Duodenal mucosa (tissue), 2 donors: ENCODE data around the gene UBE3B.

Experiments
- H3K27ac ChIP-seq: one replicate; pipeline ENCODE4 v1.7.0; 2013; ENCODE audit warnings: low read depth, low read length
- H3K27me3 ChIP-seq, 2 donors: one replicate each; pipeline ENCODE4 v1.7.0; 2013; ENCODE audit warnings: low read length in 2 of 2, control low read depth in 1 of 2; ENCODE audit not compliant: insufficient read depth in 2 of 2, control insufficient read depth in 1 of 2
- H3K36me3 ChIP-seq, 2 donors: one replicate each; pipeline ENCODE4 v1.7.0; 2013; ENCODE audit warnings: low read length in 2 of 2, control low read depth in 1 of 2; ENCODE audit not compliant: insufficient read depth in 2 of 2, control insufficient read depth in 1 of 2
- H3K4me1 ChIP-seq, 2 donors: one replicate each; pipeline ENCODE4 v1.7.0; 2013; ENCODE audit warnings: low read length in 2 of 2, control low read depth in 1 of 2; ENCODE audit not compliant: insufficient read depth in 2 of 2, control insufficient read depth in 1 of 2
- H3K4me3 ChIP-seq, 2 donors: one replicate each; pipeline ENCODE4 v1.7.0; 2013; ENCODE audit warnings: low read length in 2 of 2, low read depth in 1 of 2
- H3K9ac ChIP-seq, 2 donors: one replicate each; pipeline ENCODE4 v1.7.0; 2013; ENCODE audit warnings: low read length in 2 of 2, low read depth in 1 of 2
- H3K9me3 ChIP-seq, 2 donors: one replicate each; pipeline ENCODE4 v1.7.0; 2013; ENCODE audit warnings: low read length in 2 of 2, control low read depth in 1 of 2; ENCODE audit not compliant: control insufficient read depth in 1 of 2

Gene UBE3B

GRCh38 chr12:109547286-109547685 is 69.9 kb downstream of the UBE3B start:
- Histone ChIP-seq H3K9me3 (no peaks in the 10 kb centered on the region), H3K36me3 (no peaks in the 10 kb centered on the region), H3K4me1 (no peaks in the 10 kb centered on the region), H3K27ac (no peak overlapping the region), H3K27me3 (peaks cover 8 to 14% of the 10 kb centered on the region in 2 donors), H3K9ac (no peak overlapping the region), H3K4me3 (no peak overlapping the region)

GRCh38 chr12:109548258-109548657 is 70.8 kb downstream of the UBE3B start:
- no peak overlapping the region for H3K9ac ChIP-seq
- peaks cover 0 to 2% of the 10 kb centered on the region in 2 donors for H3K4me1 ChIP-seq
- H3K36me3 ChIP-seq, result no peaks in the 10 kb centered on the region
- no peak overlapping the region for H3K4me3 ChIP-seq
- no peaks in the 10 kb centered on the region for H3K9me3 ChIP-seq
- H3K27me3 ChIP-seq, result peaks cover 8 to 14% of the 10 kb centered on the region in 2 donors
- H3K27ac ChIP-seq, result no peak overlapping the region

GRCh38 chr12:109549613-109550270 is 72.3 kb downstream of the UBE3B start:
- H3K27me3 ChIP-seq, result peaks cover 14 to 18% of the 10 kb centered on the region in 2 donors
- no peak overlapping the region for H3K4me3 ChIP-seq
- no peak overlapping the region for H3K27ac ChIP-seq
- no peaks in the 10 kb centered on the region for H3K36me3 ChIP-seq
- H3K9ac ChIP-seq, result no peak overlapping the region
- no peaks in the 10 kb centered on the region for H3K9me3 ChIP-seq
- H3K4me1 ChIP-seq, result peaks cover 0 to 10% of the 10 kb centered on the region in 2 donors

GRCh38 chr12:109550281-109550680 is 72.8 kb downstream of the UBE3B start:
- no peak overlapping the region for H3K9ac ChIP-seq
- H3K4me1 ChIP-seq, result peaks cover 0 to 10% of the 10 kb centered on the region in 2 donors
- no peaks in the 10 kb centered on the region for H3K9me3 ChIP-seq
- no peaks in the 10 kb centered on the region for H3K36me3 ChIP-seq
- no peak overlapping the region for H3K4me3 ChIP-seq
- peaks cover 14 to 18% of the 10 kb centered on the region in 2 donors for H3K27me3 ChIP-seq
- H3K27ac ChIP-seq, result no peak overlapping the region

- peaks cover 14 to 18% of the 10 kb centered on the region in 2 donors for H3K27me3 ChIP-seq
- no peaks in the 10 kb centered on the region for H3K36me3 ChIP-seq
- H3K4me3 ChIP-seq, result no peak overlapping the region
- H3K27ac ChIP-seq, result no peak overlapping the region
- peaks cover 0 to 10% of the 10 kb centered on the region in 2 donors for H3K4me1 ChIP-seq
- no peak overlapping the region for H3K9ac ChIP-seq
- H3K9me3 ChIP-seq, result no peaks in the 10 kb centered on the region
These were observed 73.7 kb downstream of the UBE3B start for GRCh38 chr12:109551108-109551507.

GRCh38 chr12:109552971-109553370 is 75.5 kb downstream of the UBE3B start:
- no peak overlapping the region for H3K4me3 ChIP-seq
- H3K36me3 ChIP-seq, result peaks cover 0 to 9% of the 10 kb centered on the region in 2 donors
- no peak overlapping the region for H3K9ac ChIP-seq
- H3K27me3 ChIP-seq, result peaks cover 9 to 18% of the 10 kb centered on the region in 2 donors
- H3K27ac ChIP-seq, result no peak overlapping the region
- H3K9me3 ChIP-seq, result no peaks in the 10 kb centered on the region
- peaks cover 2 to 10% of the 10 kb centered on the region in 2 donors for H3K4me1 ChIP-seq

GRCh38 chr12:109553483-109553882 is 76.0 kb downstream of the UBE3B start:
- Histone ChIP-seq H3K27me3 (peaks cover 6 to 16% of the 10 kb centered on the region in 2 donors), H3K4me1 (peaks cover 7 to 14% of the 10 kb centered on the region in 2 donors), H3K36me3 (peaks cover 0 to 9% of the 10 kb centered on the region in 2 donors), H3K4me3 (no peak overlapping the region), H3K27ac (no peak overlapping the region), H3K9me3 (no peaks in the 10 kb centered on the region), H3K9ac (no peak overlapping the region)

GRCh38 chr12:109553906-109554500 is 76.6 kb downstream of the UBE3B start:
- H3K27me3 ChIP-seq, result peaks cover under 1 to 11% of the 10 kb centered on the region in 2 donors
- H3K4me3 ChIP-seq, result no peak overlapping the region
- H3K27ac ChIP-seq, result no peak overlapping the region
- H3K4me1 ChIP-seq, result peaks cover 12 to 19% of the 10 kb centered on the region in 2 donors
- H3K9me3 ChIP-seq, result no peaks in the 10 kb centered on the region
- H3K36me3 ChIP-seq, result peaks cover 0 to 9% of the 10 kb centered on the region in 2 donors
- no peak overlapping the region for H3K9ac ChIP-seq

- H3K27ac ChIP-seq, result no peak overlapping the region
- H3K36me3 ChIP-seq, result peaks cover 0 to 9% of the 10 kb centered on the region in 2 donors
- H3K4me3 ChIP-seq, result no peak overlapping the region
- peaks cover 18 to 24% of the 10 kb centered on the region in 2 donors for H3K4me1 ChIP-seq
- no peaks in the 10 kb centered on the region for H3K9me3 ChIP-seq
- no peak overlapping the region for H3K9ac ChIP-seq
- peaks cover 0 to 10% of the 10 kb centered on the region in 2 donors for H3K27me3 ChIP-seq
These were observed 77.3 kb downstream of the UBE3B start for GRCh38 chr12:109554761-109555160.

- Histone ChIP-seq H3K36me3 (peaks cover 0 to 14% of the 10 kb centered on the region in 2 donors), H3K9ac (no peak overlapping the region), H3K27ac (no peak overlapping the region), H3K4me3 (no peak overlapping the region), H3K27me3 (peaks cover 0 to 10% of the 10 kb centered on the region in 2 donors), H3K4me1 (peaks cover 18 to 24% of the 10 kb centered on the region in 2 donors), H3K9me3 (no peaks in the 10 kb centered on the region)
These were observed 78.2 kb downstream of the UBE3B start for GRCh38 chr12:109555431-109556315.
